ENCODE data around the gene CNDP2.

The CNDP2 gene

DNA sequence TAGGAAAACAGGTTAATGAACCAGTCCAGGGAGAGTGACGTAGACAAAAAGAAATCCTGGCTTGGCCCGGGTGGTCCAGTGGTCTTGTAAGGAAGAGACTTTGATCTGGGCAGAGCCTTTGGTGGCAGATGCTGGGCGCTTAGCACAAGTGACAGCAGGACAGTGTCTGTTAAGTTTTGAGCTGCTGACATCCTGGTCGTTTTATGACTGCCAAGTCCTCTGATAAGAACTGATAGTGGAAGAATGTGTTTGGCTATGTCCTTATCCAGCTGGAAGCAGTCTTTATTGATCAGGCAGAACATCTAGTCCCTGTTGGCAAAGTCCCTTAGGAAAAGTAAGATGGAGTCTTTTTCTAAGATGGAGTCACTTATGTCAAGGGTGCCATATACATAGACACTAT is 74.1 kb downstream of the CNDP2 start:
- ATAC-seq (replicated peaks) (no peak), DNase-seq (no peak)
- Mint-ChIP-seq H3K4me3 (no peak overlapping the region), H3K9me3 (no peaks in the 10 kb centered on the region), H3K27me3 (peaks cover 30 to 50% of the 10 kb centered on the region in 2 donors), H3K4me1 (ENCODE audit: low read depth in 2 of 2) (no peaks in the 10 kb centered on the region), H3K36me3 (ENCODE audit: insufficient read depth) (no peaks in the 10 kb centered on the region), H3K27ac (no peak overlapping the region)

DNA sequence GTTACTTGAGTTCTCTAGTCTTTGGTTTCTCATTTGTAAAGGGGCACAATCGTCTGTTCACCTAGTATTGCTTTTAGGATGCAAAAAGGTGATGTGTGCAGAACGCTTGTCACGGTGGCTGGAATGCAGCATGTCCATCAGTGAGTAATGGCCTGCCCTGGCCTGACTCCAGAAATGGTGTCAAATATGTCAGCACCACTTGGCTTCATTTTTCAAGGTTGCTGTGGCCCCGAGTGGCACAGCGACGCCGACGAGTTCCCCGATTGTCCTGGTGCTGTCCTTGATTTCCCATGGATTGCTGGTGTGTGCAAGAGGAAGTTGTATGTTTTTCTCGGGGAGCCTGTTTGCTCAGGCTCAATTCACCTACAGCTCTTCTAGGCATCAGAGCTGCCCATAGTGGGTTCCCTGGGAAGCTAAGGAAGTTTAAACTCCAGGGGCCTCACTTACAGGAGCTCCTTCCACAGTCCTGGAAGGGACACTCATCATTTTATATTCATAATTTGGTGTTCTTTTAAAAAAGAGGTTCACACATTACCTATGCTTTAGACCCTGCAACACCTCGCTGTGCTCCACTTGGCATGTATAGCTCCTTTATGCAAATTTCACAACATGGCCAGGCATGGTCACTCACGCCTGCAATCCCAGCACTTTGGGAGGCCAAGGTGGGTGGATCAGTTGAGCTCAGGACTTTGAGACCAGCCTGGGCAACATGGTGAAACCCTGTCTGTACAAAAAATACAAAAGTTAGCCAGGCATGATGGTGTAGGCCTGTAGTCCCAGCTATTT is 75.9 kb downstream of the CNDP2 start:
- Mint-ChIP-seq H3K9me3 (no peaks in the 10 kb centered on the region), H3K27ac (no peak overlapping the region), H3K27me3 (peaks cover 25 to 46% of the 10 kb centered on the region in 2 donors), H3K36me3 (ENCODE audit: insufficient read depth) (no peaks in the 10 kb centered on the region), H3K4me1 (ENCODE audit: low read depth in 2 of 2) (no peaks in the 10 kb centered on the region), H3K4me3 (no peak overlapping the region)
- no peak for ATAC-seq (replicated peaks)
- no peak for DNase-seq

DNA sequence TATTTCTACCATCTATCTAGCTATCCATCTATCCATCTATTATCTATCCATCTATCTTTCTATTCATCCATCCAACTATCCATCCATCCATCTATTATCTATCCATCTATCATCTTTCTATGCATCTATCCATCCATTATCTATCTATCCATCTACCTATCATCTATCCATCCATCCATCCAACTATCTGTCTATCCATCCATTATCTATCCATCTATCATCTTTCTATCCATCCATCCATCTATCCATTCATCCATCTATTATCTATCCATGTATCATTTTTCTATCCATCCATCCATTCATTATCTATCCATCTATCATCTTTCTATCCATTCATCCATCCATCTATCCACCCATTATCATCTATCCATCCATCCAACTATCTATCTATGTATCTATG is 76.9 kb downstream of the CNDP2 start:
- no peak for ATAC-seq (replicated peaks)
- no peak for DNase-seq
- peaks cover 15 to 46% of the 10 kb centered on the region in 2 donors for H3K27me3 Mint-ChIP-seq
- no peaks in the 10 kb centered on the region for H3K9me3 Mint-ChIP-seq
- no peaks in the 10 kb centered on the region for H3K36me3 Mint-ChIP-seq (ENCODE audit: insufficient read depth)
- H3K27ac Mint-ChIP-seq, result no peak overlapping the region
- H3K4me3 Mint-ChIP-seq, result no peak overlapping the region
- H3K4me1 Mint-ChIP-seq (ENCODE audit: low read depth in 2 of 2), result no peaks in the 10 kb centered on the region

Measured in effector memory CD8-positive, alpha-beta T cell (primary cell).